DMS 273 treated with DMSO at 0.1 percent for 48 hours (cell line): Measurements from ENCODE around the gene MYO16.
"Not testable (repeated sequence)": the region's sequence is repeated elsewhere in the genome, so short reads cannot be mapped to it uniquely, and the experiment has no call there.

Experiments
- DNase-seq: peaks from one replicate; lab custom pipeline; 2025; lab: John Stamatoyannopoulos, UW

The MYO16 gene

DNA sequence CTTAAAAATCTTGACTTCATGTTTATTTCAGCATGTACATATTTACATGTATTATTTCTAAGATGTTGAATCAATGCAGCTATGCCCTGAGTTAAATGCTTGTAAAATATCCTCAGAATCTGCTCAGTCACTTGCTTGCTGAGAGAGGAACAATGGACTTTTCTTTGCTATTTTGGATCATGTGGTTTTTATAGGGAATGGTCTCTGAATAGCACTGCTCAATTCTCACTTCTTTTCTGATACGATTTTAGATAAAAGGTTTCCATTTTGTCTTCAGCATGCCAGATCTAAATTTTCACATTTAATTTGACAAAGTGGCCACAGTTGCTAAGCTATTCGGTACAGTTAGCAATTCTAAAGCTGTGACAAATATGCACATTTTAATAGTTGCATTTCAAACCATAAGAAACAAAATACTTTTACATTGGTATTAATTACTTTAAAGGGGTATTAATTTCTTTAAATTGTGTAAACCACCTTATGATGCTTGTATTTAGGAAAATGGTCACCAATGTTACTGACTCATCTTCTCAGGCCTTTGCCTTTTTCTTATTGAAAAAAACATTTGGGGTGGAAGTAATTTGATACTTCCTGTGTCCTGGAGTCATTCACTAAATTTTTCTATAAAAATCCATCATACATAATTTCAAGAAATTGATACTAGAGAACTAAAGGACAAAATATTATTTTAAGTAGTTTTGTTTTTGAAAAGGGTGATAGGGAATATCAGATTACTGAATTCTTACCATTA is 113.5 kb downstream of the MYO16 start:
- no peak for DNase-seq

DNA sequence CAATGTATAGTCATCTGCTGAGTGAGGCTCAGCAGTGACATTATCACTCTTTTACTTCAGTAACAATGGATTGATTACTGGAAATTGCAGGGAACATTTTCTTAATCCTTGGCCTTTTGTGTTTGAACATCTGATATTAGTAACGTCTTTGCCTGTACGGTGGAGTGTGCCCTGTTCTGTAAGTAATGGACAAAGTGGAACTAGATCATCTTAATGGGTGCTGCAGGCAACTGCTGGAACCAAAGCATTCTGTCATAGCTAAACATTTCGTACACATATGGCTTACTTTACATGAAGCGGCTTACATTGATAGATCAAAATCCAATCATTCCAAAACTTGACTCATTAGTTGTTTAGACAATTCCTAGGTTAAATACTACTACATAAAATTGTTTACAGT is 114.1 kb downstream of the MYO16 start:
- no peak for DNase-seq

DNA sequence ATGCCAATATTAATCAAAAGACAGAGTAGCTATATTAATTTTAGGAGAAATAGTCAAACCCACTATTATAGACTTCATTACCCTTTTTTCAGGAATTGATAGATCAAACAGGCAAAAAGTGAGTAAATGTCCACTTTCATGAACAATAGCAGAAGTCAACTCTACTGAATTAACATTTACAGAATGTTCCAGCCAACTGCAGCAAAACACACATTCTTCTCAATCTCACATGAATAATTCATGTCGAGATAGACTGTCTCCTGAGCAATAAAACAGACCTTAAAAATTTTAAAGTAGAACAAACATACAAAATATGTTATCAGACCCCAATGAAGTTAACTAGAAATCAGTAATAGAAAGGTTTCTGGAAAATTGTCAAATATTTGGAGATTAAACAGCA is 118.4 kb downstream of the MYO16 start:
- DNase-seq = no peak

DNA sequence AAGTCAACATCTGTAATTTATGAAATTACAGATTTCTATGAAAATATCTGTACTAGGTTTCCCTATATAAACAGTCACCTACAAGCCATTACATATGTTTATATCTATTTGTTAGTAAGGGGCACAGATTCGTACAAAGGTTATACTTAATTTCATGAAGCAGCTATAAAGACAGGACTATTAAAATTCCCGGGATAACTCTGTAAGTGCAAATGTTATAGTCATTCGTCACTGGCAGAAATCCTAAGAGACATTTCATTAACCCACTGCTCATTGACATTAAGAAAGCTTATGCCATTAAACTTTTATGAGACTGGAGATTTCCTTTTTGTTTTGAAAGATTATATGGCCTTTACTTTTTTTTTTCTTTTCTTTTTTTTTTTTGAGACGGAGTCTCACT is 122.9 kb downstream of the MYO16 start:
- DNase-seq = no peak

DNA sequence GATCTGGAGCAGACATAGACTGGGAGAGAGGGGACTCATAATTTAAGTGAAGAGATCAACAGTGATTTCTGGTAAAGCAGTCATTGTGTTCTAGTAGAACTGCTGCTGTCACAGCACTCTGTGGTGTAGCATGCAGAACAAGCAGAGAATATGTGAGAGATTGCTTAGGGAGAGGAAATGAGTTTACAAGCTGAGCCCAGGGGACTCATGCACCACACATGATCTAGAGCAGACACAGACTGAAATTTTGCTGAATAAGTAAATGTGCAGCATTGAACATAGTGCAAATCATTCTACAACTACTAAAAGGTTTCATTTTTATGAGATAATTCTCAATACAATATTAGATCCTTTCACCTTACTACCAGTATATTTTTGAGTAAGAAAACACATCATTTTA is 125.7 kb downstream of the MYO16 start:
- no peak for DNase-seq

GRCh38 chr13:108760129-108760528 is 130.7 kb downstream of the MYO16 start:
- DNase-seq = no peak

DNA sequence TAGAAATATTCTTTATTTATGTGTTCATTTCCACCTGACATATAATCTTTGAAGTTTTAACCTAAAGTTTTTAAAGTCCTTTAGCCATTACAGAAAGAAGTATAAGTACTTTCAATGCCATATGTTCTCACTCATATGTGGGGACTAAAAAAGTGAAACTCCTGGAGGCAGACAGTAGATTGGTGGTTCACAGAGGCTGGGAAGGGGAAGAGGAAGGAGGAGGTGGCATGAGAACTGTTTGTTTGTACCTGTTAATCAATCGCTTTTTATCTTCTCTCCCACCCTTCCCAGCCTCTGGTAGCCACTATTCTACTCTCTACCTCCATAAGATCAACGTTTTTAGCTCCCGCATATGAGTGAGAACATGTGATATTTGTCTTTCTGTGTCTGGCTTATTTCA is 131.1 kb downstream of the MYO16 start:
- no peak for DNase-seq

DNA sequence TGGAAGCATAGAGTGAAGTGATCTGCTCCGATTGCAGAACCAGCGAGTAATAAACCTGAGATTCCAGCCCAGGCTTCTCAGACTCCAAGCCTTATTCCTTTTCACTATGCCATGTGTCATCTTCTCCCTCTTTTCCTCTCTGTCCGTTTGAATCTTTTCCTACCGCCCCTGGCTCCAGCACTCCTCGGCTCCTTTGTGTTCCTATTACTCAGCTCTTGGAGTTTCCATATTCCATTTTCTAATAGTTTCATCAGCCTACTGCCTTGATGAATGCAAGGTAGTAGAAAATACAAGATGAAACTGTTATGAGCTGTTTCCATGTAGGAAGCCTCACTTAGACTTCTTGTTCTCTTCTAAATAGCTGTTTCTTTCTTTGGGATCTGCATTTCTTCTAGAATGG is 138.6 kb downstream of the MYO16 start:
- no peak for DNase-seq

GRCh38 chr13:108769213-108770070 is 140.0 kb downstream of the MYO16 start:
- no peak for DNase-seq

GRCh38 chr13:108775597-108775996 is 146.2 kb downstream of the MYO16 start:
- DNase-seq = no peak

DNA sequence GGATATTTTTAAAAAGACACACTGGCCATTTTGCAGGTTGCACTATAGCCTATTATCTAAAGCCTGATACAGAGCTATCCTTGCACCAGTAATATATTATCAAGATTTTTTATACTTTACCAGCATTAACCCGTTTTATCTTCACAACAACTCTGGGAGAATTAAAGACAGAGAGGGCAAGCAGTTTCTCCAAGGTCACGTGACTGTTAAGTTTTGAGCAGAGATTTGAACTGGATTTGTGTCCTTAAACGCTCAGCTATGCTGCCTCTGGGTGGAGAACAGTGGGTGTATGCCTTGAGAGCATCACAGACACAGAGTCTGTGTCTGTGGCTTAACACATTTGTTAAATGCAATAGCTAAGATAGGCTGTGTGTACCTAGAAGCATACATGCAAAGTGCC is 147.2 kb downstream of the MYO16 start:
- DNase-seq = no peak

- no peak for DNase-seq
These were observed 148.3 kb downstream of the MYO16 start for GRCh38 chr13:108777421-108778420.

DNA sequence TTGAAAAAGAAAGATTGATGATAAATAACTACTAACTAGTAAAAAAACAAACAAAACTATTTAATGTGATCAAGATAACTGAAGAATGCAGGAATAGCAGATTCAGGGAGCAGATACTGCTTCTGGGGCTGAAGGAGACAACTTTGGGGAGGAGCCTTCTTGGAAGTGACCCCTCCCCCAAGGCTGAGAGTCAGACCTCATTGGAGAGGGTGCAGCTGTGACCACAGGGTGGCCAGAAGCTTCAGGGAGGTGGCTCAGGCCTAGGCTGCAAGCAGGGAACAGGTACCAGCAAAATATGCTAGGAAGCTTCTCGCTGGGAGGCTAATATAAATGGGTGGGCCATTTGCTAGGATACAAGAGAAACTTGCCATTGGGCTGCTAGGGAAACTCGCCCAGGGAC is 149.9 kb downstream of the MYO16 start:
- DNase-seq = no peak

DNA sequence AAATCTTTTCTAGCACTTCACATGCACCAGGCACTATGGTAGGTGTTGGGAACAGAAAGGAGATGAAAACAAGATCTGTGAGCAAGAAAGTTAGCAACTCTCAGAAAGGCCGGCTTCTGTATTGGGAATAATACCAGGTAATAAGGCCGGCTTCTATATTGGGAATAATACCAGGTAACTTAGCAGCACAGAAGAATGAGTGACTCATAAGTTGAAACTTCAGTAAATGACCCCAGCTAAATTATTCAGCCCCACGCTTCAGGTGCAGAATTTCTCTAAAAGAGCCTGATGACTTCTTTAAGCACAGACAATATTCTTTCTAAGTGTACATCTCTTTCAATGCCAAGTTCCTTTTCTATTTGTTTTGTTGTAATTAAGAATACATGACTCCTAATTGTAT is 151.3 kb downstream of the MYO16 start:
- no peak for DNase-seq

DNA sequence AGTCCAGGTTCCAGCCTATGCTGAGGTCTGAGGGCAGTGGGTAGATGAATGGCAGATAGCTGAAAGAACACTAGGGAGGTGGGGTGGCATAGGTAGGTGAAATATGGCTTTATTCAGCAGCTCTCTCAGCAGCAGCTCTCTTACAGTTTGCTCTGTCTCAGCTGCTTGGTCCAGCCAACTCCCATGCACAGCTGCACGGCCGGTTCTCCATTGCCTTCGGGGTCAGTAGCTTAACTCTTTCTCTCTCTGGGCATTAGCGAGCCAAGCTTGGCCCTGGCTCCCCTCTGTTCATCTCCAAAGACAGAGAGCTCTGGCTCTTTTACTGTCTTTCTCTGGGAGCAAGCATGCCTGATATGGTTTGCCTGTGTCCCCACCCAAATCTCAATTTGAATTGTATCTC is 151.9 kb downstream of the MYO16 start:
- DNase-seq = no peak

DNA sequence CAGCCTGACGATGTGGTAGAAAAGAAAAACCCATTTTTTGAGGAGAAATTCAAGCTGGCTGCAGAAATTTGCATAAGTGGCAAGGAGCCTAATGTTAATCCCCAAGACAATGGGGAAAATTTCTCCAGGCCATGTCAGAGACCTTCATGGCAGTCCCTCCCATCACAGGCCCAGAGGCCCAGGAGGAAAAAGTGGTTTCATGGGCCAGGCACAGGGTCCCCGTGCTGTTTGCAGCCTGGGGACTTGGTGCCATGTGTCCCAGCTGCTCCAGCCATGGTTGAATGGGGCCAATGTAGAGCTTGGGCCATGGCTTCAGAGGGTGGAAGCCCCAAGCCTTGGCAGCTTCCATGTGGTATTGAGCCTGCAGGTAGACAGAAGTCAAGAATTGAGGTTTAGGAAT is 153.1 kb downstream of the MYO16 start:
- not testable (repeated sequence) for DNase-seq

GRCh38 chr13:108785844-108786243 is 156.4 kb downstream of the MYO16 start:
- DNase-seq = no peak

DNA sequence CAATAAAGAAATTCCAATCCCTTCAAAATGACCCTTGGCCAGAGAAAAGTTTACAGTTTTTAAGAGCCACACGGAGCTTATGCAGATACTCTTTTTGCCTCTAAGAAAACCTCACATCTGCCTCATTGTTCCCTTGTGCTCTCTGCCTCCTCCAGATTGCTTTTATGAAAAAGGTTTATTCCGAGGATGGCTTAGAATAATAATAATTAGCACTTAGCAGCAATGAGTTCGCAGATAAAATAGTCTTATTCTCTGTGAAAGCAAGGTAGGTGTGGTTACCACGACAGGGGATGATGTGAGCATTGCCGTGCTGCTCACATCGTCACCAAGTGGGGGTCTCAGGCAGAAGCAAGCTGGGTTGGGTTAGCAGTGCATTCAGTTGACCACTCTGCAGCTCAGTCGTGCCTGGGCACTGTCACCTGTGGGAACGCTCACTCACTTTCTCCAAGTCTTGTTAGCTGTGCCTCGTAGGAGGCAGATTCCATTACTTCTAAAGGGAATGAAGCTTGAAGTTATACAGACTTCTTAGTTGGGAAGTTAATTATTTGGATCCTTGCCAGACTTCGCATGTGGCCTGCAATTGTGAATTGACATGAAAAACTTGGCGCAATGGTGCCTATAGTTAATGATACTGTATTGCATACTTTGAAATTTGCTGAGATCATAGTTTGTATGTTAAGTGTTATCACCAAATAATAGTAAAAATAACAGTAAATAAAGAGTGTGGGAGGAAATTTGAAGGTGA is 157.2 kb downstream of the MYO16 start:
- no peak for DNase-seq

DNA sequence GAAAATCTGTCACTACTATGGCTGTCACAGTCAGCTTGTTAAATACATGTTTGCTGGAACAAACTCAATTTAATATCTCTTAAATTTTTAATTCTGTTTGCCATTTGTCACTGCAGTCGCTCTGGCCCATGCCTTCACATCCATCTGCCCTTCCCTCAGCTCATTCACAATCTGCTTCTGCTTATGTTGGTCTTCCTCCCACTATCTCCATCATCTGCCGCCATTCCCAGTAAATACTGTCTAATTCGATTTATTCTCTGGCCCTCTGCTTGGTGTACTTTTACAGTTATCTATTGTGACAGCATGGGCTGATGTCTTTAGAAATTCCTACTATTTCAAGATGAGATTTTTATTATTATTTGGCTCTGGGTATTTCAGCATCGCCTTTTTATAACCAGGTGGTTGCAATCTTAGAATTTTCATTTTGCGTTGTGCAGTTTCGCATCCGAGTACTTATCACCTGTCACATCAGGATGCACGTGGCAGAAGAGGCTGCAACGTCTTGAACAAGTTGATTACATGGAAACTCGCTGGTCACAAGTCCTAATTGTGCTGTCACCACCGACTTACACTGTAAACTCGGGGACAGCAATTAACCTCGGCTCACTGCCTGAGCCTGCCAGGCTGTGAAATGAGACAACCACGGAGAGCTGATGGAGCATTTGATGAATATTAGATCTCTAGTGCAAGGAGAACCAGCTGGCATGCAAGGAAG is 158.4 kb downstream of the MYO16 start:
- no peak for DNase-seq

DNA sequence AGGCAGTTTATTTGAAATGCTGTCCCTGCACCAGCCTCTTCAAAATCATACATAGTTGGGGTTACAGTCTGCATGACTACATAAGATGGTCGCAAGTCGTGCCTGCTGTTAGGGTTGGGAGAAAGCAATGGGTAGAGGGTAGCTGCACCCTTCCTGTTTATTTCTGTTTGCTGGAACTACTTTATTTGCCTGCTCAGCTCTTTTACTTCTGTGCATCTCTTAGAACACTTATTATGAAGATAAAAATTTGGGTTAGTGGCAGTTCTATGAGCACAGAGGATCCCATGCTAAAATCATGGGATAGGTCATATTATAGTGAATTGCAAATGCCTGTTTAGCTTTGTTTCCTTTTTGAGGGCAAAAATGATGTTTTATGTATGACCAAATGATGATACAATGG is 160.1 kb downstream of the MYO16 start:
- no peak for DNase-seq

DNA sequence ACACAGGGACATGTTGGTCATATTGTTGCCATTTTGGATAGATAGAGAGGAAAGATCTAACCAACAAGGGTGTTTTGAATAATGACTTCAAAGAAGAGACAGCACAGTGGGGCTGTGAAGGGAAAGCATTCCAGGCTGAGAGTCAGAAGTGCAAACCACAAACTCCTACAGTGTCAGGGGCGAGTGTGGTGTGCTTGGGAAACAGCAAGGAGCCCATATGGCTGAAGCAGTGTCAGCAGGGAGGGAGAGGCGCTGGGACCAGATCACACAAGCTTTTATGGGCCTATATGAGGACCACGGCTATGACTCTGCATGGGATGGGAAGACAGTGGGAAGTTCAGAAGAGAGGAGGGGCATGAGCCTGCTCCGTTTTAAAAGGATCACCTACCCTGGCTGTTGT is 166.4 kb downstream of the MYO16 start:
- no peak for DNase-seq
